Measurements from ENCODE around the gene CACNG7. TPM values are rescaled to one million over a fixed set of nuclear protein-coding genes. Genes with fewer than 3 reads are reported as not detected.
A peak's percentile ranks its signal among the peaks of the same experiment; 100 is the strongest.

Gene CACNG7
- total and polyA plus RNA-seq, 2 donors (not counting 3 experiments of a cell fraction or from before 2014, with no cell fraction given), result 0.92 to 1.3 TPM

DNA sequence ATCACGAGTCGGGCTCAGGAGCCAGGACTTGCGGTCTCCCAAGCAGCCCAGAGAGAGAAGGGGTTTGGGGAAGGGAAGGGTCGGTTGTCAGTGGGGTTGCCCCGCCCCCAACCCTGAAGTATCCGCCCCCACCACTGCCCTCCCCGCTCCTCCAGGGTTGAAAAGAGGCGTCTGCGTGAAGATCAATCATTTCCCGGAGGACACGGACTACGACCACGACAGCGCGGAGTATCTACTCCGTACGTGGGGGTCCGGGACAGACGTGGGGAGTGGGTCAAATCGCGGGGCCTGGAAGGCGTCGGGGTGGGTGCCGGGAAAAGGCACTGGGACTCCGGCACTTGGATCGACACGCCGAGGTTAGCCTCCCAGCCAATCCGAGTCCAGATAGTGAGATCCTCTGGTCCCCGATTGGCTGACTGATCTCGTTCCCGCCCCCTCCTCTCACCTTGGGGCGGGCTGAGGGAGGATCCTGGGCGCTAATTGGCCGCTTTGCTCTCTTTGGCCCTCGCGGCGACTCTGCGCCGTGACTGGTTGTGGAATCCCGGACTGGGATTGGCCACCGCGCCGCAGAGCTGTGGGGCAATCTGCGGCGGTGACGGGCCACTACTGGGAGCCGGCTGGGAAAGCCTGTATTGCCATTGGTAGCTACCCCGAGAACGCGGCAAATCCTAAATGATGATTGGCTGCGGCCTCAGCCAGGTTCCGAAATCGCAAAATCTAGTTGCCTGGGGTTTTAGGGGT is 69.1 kb downstream of the CACNG7 start:
- peaks cover 19% of the 10 kb centered on the region for H3K4me1 ChIP-seq (ENCODE audit: control insufficient read depth, extremely low read depth, insufficient read depth, low read length)
- no peaks in the 10 kb centered on the region for H3K9me1 ChIP-seq (replicated peaks; ENCODE audit: control insufficient read depth, extremely low read depth, insufficient read depth, low read length)
- H3K9ac ChIP-seq (replicated peaks; ENCODE audit: extremely low read depth, insufficient read depth, low read length), result no peak overlapping the region
- H3K36me3 ChIP-seq (ENCODE audit: control insufficient read depth in 2 of 2, extremely low read depth in 1 of 2, insufficient read depth in 2 of 2, low read length in 2 of 2), result no peaks in the 10 kb centered on the region
- no TSS peak for BruUV-seq (replicated peaks)
- peak overlapping the region; percentile 20 for H3K4me2 ChIP-seq (ENCODE audit: insufficient read depth, low read length)
- H3K79me2 ChIP-seq (ENCODE audit: control insufficient read depth, insufficient read depth, low read length), result peaks cover 11% of the 10 kb centered on the region
- DNase-seq (ENCODE audit: low read depth, low spot score) (peak; percentile 94), FAIRE-seq (peak; percentile 96)
- H3K27ac ChIP-seq (ENCODE audit: insufficient read depth, low read depth, low read length), result no peak overlapping the region
- H3K4me3 ChIP-seq (replicated peaks in 1 of 3; ENCODE audit: insufficient read depth in 1 of 3, low read depth in 1 of 3, low read length in 3 of 3), result peak overlapping the region in 1 of 3 experiments; percentile 30
- dilution Hi-C loops (cut with MboI; ENCODE audit: extremely low pct_ligation_motif_present, low sequenced_read_pairs), result no loop called here
- POLR2A ChIA-PET, result interaction anchor here (0.5 to 0.7 kb wide), 2 partner anchors 13 to 51 kb away, joined by 4 to 5 read pairs; partner anchors contain the start of gene CACNG6
- TF ChIP-seq JUN (IDR thresholded peaks at IDR 0.05; ENCODE audit: borderline replicate concordance, insufficient read depth, insufficient read length, low read depth), result no peak
- no peak for TF ChIP-seq MYC (IDR thresholded peaks at IDR 0.05; ENCODE audit: low read depth, low read length)
- TF ChIP-seq GATA2 (IDR thresholded peaks at IDR 0.05; ENCODE audit: insufficient read depth, insufficient read length, low read depth, low read length), result peak; percentile 42
- TF ChIP-seq POLR2A (IDR thresholded peaks at IDR 0.05; ENCODE audit: low read depth, low read length), result no peak
- TF ChIP-seq, protein P1, sequence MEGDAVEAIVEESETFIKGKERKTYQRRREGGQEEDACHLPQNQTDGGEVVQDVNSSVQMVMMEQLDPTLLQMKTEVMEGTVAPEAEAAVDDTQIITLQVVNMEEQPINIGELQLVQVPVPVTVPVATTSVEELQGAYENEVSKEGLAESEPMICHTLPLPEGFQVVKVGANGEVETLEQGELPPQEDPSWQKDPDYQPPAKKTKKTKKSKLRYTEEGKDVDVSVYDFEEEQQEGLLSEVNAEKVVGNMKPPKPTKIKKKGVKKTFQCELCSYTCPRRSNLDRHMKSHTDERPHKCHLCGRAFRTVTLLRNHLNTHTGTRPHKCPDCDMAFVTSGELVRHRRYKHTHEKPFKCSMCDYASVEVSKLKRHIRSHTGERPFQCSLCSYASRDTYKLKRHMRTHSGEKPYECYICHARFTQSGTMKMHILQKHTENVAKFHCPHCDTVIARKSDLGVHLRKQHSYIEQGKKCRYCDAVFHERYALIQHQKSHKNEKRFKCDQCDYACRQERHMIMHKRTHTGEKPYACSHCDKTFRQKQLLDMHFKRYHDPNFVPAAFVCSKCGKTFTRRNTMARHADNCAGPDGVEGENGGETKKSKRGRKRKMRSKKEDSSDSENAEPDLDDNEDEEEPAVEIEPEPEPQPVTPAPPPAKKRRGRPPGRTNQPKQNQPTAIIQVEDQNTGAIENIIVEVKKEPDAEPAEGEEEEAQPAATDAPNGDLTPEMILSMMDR (IDR thresholded peaks at IDR 0.05; ENCODE audit: extremely low read depth in 1 of 2, insufficient read depth in 1 of 2, low read depth in 1 of 2, low read length in 2 of 2), result no peak
- no peak for TF ChIP-seq POLR2AphosphoS5 (IDR thresholded peaks at IDR 0.05; ENCODE audit: insufficient read depth, low read depth, low read length)
- TF ChIP-seq FOS (IDR thresholded peaks at IDR 0.05; ENCODE audit: borderline replicate concordance, insufficient read depth, low read length), result no peak
- TF ChIP-seq EZH2 (IDR thresholded peaks at IDR 0.05; ENCODE audit: borderline replicate concordance, low read depth, low read length, severe bottlenecking), result peak; percentile 72
- TF ChIP-seq, protein P2, sequence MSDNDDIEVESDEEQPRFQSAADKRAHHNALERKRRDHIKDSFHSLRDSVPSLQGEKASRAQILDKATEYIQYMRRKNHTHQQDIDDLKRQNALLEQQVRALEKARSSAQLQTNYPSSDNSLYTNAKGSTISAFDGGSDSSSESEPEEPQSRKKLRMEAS (IDR thresholded peaks at IDR 0.05; ENCODE audit: insufficient read depth, insufficient read length), result peak; percentile 33
- CTCF ChIA-PET, result interaction anchor here (0.5 to 1.0 kb wide), 3 partner anchors 46 to 169 kb away, joined by 5 to 10 read pairs (median 8); no protein-coding TSS in a partner anchor
- peak overlapping the region; percentile 71 for H2AFZ ChIP-seq (ENCODE audit: low read depth, low read length)
- H3K9me3 ChIP-seq (replicated peaks; ENCODE audit: control insufficient read depth, insufficient read depth, low read length), result no peaks in the 10 kb centered on the region
- H4K20me1 ChIP-seq (replicated peaks; ENCODE audit: control insufficient read depth, extremely low read depth, insufficient read depth, low read length), result no peaks in the 10 kb centered on the region
- H3K27me3 ChIP-seq (ENCODE audit: control insufficient read depth in 2 of 2, insufficient read depth in 2 of 2, low read length in 2 of 2), result no peaks in the 10 kb centered on the region
- intact Hi-C loops (cut with micrococcal nuclease), result loop anchor here (1.0 kb wide), 1 partner anchor 136 kb away; no protein-coding TSS in a partner anchor

All from endothelial cell of umbilical vein (primary cell).